SK-N-DZ (cell line): ENCODE data around the gene RALY. TPM values are rescaled to one million over a fixed set of nuclear protein-coding genes. Genes with fewer than 3 reads are reported as not detected.

Source experiments
- DNase-seq: peaks from one replicate; pipeline ENCODE4 v3.0.0-alpha.2; 2015; ENCODE audit warnings: low spot score
- polyA plus RNA-seq, 2 experiments: library from polyadenylated mRNA; depleted of rRNA; stranded (reverse); fragments of >200 nt; gene quantifications; 2 replicates each; pipeline ENCODE4 v1.2.3, GENCODE V29; 2014

RALY gene
- polyA plus RNA-seq (2014; cell fraction: cytosol; rRNA removed), result 289 and 292 TPM in 2 replicates
- polyA plus RNA-seq (2014; cell fraction: nucleus; rRNA removed), result 165 and 174 TPM in 2 replicates

DNA sequence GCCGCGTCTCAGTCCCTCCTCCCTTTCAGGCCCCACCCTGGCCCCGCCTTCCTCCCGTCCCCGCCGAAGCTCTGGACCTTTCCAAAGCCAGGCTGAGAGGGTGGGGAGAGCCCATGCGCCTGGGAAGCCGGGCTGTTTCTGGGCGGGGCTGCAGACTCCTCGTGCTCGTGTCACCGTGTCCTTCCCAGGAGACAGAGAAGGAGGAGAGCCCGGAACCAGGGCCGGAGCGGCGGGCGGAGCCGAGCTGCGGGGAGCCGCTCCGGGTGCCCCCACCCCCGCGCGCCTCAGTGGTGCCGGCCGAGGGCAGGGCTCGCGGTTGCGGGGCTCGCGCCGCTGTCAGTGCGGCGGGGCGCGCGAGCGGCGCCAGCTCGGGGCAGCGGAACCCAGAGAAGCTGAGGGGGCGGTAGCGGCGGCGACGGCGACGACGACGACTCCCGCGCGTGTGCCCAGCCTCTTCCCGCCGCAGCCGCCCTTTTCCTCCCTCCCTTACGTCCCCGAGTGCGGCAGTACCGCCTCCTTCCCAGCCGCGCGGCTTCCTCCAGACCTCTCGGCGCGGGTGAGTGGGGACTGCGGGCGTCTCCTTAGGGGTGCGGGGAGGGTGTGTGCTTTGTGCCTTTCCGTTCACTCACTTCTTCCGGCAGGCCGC, at the start of gene RALY:
TSS of gene RALY (plus strand) at position 336 of the 646 bp plus-strand sequence. CDS start 78,164 bp downstream, outside the sequence.
- no peak for DNase-seq

- no peak for DNase-seq
Observed at GRCh38 chr20:33944914-33945313, 48.8 kb upstream of the RALY start.

DNA sequence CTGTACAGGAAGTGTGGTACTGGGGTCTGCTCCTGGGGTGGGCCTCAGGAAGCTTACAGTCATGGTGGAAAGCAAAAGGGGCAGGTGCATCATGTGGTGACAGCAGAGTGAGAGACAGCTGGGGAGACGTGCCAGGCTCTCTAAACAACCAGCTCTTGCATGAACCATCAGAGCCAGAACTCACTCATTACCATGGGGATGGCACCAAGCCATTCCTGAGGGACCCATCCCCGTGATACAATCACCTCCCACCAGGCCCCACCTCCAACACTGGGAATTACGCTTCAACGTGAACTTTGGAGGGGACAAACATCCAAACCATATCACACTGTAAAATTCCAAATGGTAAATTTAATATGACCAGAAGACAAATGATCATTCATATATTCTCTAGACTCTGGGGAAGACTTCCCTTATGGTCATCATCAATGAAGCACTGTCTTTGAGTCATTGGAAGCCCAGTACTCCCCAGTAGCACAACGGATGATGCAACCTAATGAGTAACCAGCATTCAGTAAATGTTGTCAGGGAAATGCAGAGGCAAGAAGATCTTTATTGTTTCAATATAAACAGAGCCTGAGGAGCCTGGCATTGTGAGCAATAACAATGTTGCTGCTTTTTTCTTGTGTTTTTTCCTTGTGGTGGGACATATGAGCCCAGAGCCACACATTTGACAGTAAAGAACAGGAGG, 48.2 kb upstream of the RALY start:
- no peak for DNase-seq

- DNase-seq, result peak; percentile 68
Observed at GRCh38 chr20:33947709-33948295, 45.9 kb upstream of the RALY start.

- DNase-seq, result no peak
Observed at GRCh38 chr20:33948480-33948879, 45.2 kb upstream of the RALY start.

DNA sequence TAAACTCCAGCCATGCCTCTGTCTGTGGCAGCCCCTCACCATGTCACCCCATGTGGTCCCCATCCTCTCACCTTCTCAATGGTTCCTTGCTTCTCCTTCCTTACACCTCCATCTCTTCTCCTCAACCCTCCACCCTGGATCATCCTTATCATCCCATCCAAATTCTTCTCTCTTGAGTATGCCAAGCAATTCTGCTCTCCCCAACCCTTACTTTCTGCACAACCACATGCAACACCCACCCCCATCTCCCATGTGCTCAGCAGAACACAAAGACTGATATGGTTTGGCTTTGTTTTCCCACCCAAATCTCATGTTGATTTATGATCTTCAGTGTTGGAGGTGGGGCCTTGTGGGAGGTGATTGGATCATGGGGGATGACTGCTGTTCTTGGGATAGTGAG, 42.5 kb upstream of the RALY start:
- DNase-seq, result no peak

DNA sequence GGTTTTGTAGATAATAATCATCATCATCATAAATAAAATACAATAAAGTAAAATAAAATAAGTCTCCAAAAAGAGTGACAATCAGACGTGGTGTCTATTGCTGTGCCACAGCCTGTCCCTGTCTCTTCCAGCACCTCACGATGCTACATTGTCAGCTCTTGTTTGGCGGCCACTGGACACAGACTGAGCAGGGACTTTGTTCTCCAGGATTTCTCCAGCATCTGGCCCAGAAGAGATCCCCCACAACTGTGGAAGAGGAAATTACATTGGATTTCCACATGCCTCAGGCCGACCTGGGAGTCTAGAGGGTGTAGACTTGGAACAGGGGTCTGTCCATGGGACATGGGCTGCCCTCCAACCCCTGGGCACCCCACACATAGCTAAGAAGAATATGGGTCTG, 39.2 kb upstream of the RALY start:
- DNase-seq, result no peak

GRCh38 chr20:33963751-33964150, 30.0 kb upstream of the RALY start:
- no peak for DNase-seq

GRCh38 chr20:33964441-33964840, 29.3 kb upstream of the RALY start:
- DNase-seq, result no peak

- DNase-seq, result no peak
Observed at GRCh38 chr20:33967126-33967525, 26.6 kb upstream of the RALY start.

DNA sequence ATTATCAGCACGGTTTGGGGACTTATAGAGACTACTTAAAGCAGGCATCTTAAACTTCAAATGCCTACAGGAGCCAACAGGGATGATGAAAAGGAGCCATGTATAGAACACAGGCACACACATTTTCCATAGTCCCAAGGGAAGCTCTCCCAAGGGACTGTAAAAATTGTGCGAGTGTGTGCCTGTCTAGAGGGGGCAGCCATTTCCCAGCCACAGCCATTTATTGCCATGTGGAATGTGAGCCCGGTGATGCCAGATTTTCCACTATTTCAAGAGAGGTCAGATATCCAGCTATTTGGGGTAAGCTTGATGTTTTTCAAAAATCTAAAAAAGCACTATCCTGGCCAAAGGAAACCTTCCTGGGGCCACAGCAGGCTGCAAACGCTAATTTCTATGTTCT, 24.1 kb upstream of the RALY start:
- DNase-seq, result no peak

GRCh38 chr20:33970229-33970628, 23.5 kb upstream of the RALY start:
- no peak for DNase-seq

DNA sequence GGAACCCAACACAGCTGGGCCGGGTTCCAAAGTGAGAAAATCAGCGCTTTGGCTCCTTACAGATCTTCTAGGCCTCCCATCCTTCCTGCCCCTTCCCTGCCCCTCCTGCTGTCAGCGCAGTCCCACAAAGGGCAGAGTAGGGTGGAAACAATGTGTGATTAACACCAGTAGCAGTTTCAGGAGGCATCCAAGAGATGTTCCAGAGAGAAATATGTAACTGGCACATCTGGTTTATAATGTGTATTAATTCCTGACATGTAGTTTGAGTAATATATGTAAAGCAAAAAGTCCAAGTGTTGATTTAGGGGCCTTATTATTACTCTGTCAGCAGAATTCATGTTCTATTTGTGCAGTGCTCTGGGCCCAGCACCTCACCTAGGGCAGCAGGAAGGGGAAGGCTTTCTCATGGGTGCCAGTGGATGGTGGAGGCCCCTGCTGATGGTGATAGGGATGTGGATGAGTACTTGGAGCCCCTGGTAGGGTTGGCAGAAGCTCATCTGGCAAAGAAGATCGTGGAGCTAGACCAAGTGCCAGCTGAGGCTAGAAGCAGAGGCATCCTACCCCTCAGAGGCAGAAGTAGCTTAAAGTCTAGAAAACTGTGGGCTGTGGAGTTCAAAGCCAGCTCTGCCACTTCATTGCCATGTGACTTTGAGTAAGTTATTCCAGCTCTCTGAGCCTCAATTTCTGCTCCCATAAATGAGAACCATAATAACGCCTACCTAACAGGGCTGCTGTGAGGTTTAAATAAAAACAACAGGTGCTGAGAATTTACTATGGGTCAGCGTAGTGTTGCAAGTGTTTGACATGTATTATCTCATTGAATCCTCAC, 22.4 kb upstream of the RALY start:
- DNase-seq, result no peak

GRCh38 chr20:33976959-33977358, 16.8 kb upstream of the RALY start:
- no peak for DNase-seq

GRCh38 chr20:33977535-33977934, 16.2 kb upstream of the RALY start:
- DNase-seq, result no peak

GRCh38 chr20:33979094-33979493, 14.6 kb upstream of the RALY start:
- DNase-seq, result no peak

DNA sequence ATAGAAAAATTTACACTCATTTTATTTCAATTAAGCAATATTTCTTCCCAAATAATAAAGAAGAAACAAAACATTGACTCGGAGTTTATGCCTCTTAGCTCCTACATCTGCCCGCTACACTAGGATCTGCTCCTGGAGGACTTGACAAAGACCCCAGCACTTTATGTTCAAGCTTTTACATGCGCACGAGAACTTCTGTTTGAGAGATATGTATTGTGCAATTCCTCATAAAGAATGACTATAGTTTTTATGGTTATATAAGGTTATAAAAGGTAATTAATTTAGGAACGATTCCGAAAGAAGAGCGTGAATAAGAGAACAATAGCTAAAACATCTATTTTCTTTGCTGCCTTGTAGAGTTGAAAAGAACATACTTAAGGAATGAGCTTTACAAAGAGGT, 12.4 kb upstream of the RALY start:
- no peak for DNase-seq

- DNase-seq, result no peak
Observed at GRCh38 chr20:33981964-33982363, 11.7 kb upstream of the RALY start.

GRCh38 chr20:33983371-33983770, 10.3 kb upstream of the RALY start:
- no peak for DNase-seq

- DNase-seq, result no peak
Observed at GRCh38 chr20:33984182-33984719, 9.5 kb upstream of the RALY start.

- no peak for DNase-seq
Observed at GRCh38 chr20:33985280-33985679, 8.4 kb upstream of the RALY start.

- DNase-seq, result no peak
Observed at GRCh38 chr20:33985830-33986229, 7.9 kb upstream of the RALY start.
